Activated T-cell treated with anti-CD3 and anti-CD28 coated beads for 24 hours (primary cell): Measurements from ENCODE around the gene CAMSAP3.

ENCODE experiments used
- DNase-seq: peaks from one replicate; pipeline ENCODE4 v3.0.0-alpha.2; 2020; ENCODE audit warnings: low read depth

Gene CAMSAP3

DNA sequence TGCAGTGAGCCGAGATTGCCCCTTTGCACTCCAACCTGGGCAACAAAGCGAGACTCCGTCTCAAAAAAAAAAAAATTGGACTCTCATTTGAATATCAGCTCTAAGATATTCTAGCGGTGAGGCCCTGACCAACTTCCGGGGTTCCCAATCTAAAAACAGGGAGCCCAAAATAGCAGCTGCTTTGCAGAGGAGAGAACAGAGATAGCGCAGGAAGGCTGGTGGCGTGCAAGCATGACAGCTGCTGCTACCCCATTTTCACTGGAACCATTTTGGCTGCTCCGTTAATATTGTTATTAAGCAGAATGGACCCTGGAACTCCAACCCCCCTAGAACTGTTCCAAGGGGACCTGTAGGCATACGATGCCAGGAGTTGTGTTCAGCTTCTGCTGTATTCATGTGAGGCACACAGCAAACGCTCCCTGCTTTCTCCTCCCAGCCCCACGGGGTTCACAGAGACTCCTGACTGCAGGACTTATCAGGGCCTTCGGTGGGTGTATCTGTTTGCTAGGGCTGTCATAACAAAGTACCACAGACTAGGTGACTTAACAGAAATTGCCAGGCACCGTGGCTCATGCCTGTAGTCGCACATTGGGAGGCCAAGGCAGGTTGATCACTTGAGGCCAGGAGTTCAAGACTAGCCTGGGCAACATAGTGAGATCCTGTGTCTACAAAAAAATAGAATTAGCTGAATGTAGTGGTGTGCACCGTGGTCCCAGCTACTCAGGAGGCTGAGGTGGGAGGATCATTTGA is 52.8 kb downstream of the CAMSAP3 start:
- DNase-seq = no peak

DNA sequence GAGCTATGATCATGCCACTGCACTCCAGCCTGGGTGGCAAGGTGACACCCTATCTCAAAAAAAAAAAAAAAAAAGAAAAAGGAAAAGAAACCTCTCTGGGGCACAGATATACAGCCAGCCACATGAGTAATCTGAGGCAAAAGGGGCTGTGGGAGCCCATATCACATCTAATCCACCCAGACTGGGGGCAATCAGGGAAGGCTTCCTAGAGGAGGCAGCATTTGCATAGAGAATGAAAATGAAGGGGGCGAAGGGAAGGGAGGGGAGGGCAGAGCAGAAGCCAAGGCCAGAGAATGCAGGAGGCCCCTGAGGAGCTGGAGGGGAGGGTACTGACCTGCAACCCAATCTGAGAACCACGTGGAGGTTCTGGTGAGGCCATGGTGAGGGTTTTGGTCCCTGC is 54.5 kb downstream of the CAMSAP3 start:
- DNase-seq = no peak

DNA sequence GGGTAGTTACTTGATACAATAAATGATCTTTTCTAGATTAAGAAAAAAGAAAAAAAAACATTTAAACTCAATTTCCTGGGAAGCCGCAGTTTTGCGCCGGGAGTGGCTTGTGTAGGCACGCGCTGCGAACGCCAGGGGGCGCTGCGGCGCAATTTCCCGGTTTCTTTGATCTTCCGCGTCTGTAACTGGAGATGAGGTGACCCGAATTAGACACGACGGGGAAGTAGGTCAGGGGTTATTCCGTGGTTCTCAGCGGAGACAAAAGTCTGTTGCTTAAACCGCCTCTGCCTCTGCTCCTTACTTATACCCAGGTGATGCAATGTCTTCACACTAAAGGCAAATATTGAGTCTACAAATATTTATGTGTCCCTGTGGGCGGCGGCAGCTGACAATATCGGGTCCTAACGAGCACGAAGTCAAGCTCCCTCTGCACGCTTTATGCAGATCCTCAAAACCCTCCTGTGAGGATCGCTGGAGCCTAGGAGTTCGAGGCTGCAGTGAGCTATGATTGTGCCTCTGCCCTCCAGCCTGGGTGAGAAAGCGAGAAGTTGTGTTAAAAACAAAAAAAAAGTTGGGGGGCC is 56.5 kb downstream of the CAMSAP3 start:
- DNase-seq = peak; percentile 77

DNA sequence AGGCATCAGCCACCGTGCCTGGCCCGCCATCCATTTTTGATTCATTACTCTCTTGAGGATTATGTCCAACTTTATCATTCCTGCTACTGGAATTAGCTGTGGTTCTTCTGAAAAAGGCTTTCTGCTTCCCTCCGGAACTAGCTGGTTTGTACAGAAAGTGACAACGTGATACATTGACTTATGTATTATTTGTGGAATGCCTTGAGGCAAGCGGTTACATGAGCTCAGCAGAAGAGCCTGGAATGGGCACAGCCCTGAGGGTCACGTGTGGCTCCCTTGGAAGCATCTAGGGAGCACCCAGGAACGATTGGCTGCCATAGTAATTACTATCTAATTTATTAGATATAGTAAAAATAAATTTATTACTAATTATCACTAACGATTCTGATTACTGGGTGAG is 58.7 kb downstream of the CAMSAP3 start:
- DNase-seq = no peak

DNA sequence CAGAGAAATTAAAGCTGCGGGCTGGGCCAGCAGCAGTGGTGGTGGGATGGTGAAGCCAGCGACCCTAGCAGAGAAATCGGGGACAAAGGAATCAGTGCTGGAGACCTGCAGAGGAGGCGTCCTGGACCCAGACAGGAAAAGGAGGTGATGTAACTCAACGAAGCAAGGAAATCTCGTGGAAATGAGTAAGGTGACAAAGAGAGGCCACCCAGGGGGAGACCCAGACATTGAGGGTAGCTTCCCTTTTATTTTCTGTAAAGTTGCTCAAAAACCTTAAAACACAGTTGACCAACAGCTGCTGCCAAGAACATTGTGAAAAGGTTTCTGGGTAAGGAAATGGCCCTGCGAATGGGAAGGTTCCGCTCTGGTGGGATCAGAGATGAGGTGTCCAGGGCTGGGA is 59.9 kb downstream of the CAMSAP3 start:
- DNase-seq = no peak

DNA sequence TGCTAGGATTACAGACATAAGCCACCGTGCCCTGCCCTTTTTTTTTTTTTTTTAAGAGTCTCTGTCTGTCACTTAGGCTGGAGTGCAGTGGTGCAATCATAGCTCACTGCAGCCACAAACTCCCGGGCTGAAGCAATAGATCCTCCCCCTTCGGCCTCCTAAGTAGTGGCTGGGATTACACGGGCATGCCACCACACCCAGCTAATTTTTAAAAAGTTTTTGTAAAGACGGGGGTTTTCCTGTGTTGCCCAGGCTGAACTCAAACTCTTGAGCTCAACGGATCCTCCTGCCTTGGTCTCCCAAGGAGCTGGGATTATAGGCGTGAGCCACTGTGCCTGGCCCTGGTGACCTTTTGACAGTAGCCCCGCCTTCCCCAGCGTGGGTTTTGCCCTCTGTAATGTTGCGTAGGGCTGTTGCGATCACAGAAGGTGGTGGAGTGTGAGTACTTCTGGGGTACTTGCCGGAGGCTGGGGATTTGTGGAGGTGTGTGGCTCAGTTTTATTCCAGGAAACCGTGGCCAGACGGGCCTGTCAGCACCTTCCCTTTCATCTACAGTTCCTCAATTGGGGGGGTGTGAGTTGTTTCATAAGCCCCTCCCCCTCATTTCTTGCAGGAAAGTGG is 61.6 kb downstream of the CAMSAP3 start:
- DNase-seq = no peak

DNA sequence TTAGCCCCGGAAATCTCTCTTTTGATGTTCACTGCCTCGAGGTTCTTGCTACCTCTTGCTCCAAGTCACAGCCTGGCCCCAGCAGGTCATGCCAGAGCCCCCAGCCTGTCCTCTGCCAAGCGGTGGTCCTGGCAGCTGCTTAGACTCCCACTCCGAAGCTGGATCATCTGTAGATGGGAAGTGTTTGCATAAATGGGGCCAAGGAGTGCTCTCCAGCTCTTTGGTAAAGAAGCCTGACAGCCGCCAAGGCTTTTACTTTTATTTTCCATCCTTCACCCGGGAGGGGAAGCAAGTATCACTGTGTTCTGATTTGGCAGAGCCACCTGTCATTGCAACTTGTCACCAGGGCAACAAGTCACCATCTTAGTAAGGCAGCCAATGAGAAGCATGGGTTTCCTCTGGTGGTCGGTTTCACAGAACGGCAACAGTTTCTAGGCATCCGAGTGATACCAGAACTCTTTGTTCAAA is 62.6 kb downstream of the CAMSAP3 start:
- DNase-seq = peak; percentile 32

DNA sequence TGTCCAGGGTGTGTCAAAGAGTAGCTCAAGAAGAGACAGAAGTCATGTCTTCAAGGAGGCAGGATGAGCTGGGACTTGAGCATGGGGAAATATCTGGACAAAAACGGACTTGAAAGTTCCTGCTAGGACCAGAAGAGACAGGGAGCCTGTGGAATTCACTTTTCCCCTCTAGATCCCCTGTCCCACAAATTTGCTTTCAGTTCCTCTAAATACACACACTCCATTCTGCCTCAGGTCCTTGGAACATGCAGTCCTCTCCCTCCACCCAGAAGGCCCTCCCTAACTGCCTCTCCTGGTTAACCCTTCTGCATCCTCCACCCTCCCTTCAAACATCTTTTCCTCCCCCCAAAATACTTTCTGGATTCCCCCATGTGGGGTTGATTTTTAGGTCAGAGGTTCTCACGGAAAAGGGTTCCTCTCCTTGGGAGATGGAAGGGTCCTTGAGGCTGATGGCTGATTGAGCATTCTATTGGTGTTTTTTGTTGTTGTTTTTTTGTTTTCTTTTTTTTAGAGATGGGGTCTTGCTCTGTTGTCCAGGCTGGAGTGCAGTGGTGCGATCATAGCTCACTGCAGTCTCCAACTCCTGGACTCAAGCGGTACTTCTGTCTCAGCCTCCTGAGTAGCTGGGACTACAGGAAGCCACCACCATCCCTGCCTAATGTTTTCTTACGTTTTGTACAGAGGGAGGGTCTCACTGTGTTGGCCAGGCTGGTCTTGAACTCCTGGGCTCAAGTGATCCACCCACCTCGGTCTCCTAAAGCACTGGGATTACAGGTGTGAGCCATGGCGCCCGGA is 66.3 kb downstream of the CAMSAP3 start:
- DNase-seq = no peak

DNA sequence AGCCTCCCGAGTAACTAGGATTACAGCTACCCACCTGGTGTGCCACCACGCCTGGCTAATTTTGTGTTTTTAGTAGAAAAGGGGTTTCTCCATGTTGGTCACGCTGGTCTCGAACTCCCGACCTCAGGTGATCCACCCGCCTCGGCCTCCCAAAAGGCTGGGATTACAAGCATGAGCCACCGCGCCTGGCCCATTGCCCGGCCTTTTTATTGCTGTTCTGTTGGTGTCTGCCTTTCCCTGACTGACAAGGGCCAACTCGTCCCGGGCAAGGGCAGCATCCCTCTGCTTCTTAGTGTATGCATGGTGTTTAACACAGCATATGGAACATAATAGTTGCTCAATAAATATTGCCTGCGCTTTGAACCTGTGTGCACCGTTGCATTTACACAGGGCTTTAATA is 67.0 kb downstream of the CAMSAP3 start:
- no peak for DNase-seq

DNA sequence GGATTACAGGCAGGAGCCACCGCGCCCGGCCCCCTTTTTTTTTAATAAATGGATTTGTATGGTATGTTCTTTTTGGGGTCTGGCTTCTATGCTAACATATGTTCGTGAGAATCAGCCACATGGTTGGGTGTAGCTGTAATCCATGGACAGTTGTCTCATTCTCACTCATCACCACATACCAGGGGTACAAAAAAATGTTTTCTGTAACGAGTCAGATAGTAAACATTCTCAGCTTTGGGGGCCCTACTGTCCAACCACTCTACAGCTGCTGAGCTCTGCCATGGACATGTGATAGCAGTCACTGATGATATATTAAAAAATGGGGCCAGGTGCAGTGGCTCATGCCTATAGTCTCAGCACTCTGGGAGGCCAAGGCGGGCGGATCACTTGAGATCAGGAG is 68.0 kb downstream of the CAMSAP3 start:
- DNase-seq = no peak

DNA sequence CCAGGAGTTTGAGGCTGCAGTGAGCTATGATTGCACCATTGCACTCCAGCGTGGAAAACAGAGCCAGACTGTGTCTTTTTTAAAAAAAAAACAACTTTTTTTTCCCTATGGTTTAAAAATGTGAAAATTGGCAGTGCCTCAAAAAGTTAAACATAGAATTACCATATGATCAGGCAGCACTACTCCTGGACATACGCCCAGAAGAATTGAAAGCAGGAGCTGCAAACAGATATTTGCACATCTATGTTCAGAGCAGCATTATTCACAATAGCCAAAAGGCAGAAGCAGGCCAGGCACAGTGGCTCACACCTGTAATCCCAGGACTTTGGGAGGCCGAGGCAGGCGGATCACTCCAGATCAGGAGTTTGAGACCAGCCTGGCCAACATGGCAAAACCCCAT is 69.4 kb downstream of the CAMSAP3 start:
- no peak for DNase-seq
